ENCODE data around the gene RC3H1.
"Not testable (repeated sequence)": the region's sequence is repeated elsewhere in the genome, so short reads cannot be mapped to it uniquely, and the experiment has no call there.

- not testable (repeated sequence) for TF ChIP-seq CTCF, POLR2AphosphoS5, POLR2A (IDR thresholded peaks at IDR 0.05)
These were observed 20.4 kb upstream of the RC3H1 start for GRCh38 chr1:174042509-174042908.
